Prostate gland (tissue), 2 donors: ENCODE measurements around the gene TMEM181.
"Not testable (repeated sequence)": the region's sequence is repeated elsewhere in the genome, so short reads cannot be mapped to it uniquely, and the experiment has no call there.

Source experiments
- POLR2A ChIP-seq: fragments of 450-650 bp; IDR thresholded peaks from one replicate; pipeline ENCODE4 v1.6.1; 2016; ENCODE audit warnings: antibody characterized with exemption, mild to moderate bottlenecking
- POLR2AphosphoS5 ChIP-seq: sonication (generic); formaldehyde crosslinking; IDR thresholded peaks from one replicate; pipeline ENCODE4 v1.6.1; 2017; ENCODE audit warnings: antibody characterized with exemption
- TF ChIP-seq, protein P1 (sequence below), 4 experiments: fragments of 200-600 bp in 2 of 4; fragments of 450-650 bp in 2 of 4; sonication (generic) in 2 of 4; IDR thresholded peaks; 1 replicate in 3 of 4; 2 replicates in 1 of 4; pipeline ENCODE4 v1.5.1; 2016 to 2019; ENCODE audit warnings: antibody characterized with exemption in 4 of 4, mild to moderate bottlenecking in 2 of 4, moderate library complexity in 2 of 4

DNA sequence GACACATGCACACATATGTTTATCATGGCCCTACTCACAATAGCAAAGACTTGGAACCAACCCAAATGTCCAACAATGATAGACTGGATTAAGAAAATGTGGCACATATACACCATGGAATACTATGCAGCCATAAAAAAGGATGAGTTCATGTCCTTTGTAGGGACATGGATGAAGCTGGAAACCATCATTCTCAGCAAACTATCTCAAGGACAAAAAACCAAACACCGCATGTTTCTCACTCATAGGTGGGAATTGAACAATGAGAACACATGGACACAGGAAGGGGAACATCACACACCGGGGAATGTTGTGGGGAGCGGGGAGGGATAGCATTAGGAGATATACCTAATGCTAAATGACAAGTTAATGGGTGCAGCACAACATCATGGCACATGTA, 117.2 kb downstream of the TMEM181 start:
- TF ChIP-seq, protein P1, sequence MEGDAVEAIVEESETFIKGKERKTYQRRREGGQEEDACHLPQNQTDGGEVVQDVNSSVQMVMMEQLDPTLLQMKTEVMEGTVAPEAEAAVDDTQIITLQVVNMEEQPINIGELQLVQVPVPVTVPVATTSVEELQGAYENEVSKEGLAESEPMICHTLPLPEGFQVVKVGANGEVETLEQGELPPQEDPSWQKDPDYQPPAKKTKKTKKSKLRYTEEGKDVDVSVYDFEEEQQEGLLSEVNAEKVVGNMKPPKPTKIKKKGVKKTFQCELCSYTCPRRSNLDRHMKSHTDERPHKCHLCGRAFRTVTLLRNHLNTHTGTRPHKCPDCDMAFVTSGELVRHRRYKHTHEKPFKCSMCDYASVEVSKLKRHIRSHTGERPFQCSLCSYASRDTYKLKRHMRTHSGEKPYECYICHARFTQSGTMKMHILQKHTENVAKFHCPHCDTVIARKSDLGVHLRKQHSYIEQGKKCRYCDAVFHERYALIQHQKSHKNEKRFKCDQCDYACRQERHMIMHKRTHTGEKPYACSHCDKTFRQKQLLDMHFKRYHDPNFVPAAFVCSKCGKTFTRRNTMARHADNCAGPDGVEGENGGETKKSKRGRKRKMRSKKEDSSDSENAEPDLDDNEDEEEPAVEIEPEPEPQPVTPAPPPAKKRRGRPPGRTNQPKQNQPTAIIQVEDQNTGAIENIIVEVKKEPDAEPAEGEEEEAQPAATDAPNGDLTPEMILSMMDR (IDR thresholded peaks at IDR 0.05) = not testable (repeated sequence)
- TF ChIP-seq POLR2AphosphoS5, POLR2A: not testable (repeated sequence)
